ENCODE results near the gene ETFDH.
A peak's percentile ranks its signal among the peaks of the same experiment; 100 is the strongest.
"Not testable (repeated sequence)": the region's sequence is repeated elsewhere in the genome, so short reads cannot be mapped to it uniquely, and the experiment has no call there.

Gene ETFDH

GRCh38 chr4:158754385-158755180, 82.5 kb downstream of the ETFDH start:
- peak; percentile 9 for DNase-seq (ENCODE audit: low read depth)

DNA sequence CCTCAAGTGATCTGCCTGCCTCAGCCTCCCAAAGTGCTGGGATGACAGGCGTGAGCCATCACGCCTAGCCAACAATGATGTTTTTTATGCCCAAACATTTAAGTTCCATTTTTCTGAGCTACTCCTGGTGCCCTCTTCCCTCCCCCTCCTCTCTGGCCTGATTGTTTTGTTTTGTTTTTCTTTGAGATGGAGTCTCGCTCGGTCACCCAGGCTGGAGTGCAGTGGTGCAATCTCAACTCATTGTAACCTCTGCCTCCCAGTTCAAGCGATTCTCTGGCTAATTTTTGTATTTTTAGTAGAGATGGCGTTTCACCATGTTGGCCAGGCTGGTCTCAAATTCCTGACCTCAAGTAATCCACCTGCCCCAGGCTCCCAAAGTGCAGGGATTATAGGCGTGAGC, 83.7 kb downstream of the ETFDH start:
- DNase-seq (ENCODE audit: low read depth): not testable (repeated sequence)

DNA sequence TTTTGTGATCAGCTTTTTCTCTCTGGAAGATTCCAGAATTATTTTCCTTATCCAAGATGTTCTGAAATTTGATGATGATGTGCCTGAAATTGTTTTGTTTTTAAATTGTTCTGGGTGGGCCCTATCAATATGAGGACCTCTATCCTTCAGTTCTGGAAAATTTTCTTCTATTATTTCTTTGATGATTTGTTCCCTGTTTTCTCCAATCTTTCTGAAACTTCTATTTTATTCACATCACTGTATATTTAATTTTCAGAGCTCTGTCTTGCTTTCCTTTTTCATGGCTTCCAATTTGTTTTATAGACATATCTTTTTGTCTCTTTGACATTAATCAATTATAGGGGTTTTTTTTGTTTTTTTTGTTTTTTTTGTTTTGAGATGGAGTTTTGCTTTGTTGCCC, 84.5 kb downstream of the ETFDH start:
- DNase-seq (ENCODE audit: low read depth): no peak

DNA sequence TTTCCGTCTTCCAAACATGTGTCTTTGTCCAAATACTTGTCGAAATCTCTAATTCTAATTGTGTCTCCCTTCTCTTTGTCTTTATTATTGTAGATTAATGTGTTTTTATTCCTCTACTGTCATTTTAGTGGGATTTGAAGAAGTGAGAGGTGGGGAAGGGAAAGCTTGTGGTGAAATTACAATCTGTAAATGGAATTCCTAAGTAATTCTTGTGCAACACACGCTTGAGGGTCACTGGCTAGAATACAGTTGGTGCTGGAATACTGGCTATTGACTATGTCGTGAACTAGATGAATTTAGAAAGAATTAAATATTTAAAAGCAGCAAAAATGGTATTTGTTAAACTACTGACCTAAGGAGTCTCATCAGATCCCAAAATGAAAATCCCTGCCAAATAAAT, 86.0 kb downstream of the ETFDH start:
- DNase-seq (ENCODE audit: low read depth): peak; percentile 78

- DNase-seq (ENCODE audit: low read depth): no peak
Observed at GRCh38 chr4:158758703-158759102, 86.6 kb downstream of the ETFDH start.

Measured in amniotic epithelial cell (primary cell).